ENCODE results near the gene NTHL1. TPM values are rescaled to one million over a fixed set of nuclear protein-coding genes. Genes with fewer than 3 reads are reported as not detected.

NTHL1 gene
- total RNA-seq, 1 experiment from 2014 or later = 52.0 TPM

DNA sequence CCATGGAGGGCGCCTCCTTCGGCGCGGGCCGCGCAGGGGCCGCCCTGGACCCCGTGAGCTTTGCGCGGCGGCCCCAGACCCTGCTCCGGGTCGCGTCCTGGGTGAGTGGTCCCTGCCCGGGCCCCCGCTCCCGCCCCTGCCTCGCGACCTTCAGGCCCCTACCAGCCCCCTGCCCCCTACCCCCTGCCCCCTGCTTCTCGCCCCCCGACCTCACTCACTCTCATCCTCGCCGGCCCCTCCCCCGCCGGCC lies 57.6 kb downstream of the NTHL1 start:
- Mint-ChIP-seq H3K27me3 (ENCODE audit: low read depth) (peaks cover 42% of the 10 kb centered on the region), H3K4me3 (peak overlapping the region; percentile 35 to 66; a peak in 2 of 5 replicates), H3K4me1 (peaks cover 19 to 23% of the 10 kb centered on the region in 2 experiments), H3K9me3 (no peaks in the 10 kb centered on the region; a peak in 1 of 5 replicates), H3K27ac (no peak overlapping the region), H3K36me3 (ENCODE audit: insufficient read depth in 1 of 3, low read depth in 3 of 3) (peaks cover 0 to 20% (median 15%) of the 10 kb centered on the region in 3 experiments; a peak in 6 of 7 replicates)
- no peak overlapping the region for H3K23ac ChIP-seq (ENCODE audit: insufficient read length, low read depth, low read length)
- H2BK120ac ChIP-seq (ENCODE audit: low read depth, low read length, poor library complexity, severe bottlenecking) = no peak overlapping the region
- H2BK15ac ChIP-seq (ENCODE audit: low read depth, low read length) = no peak overlapping the region
- no peak overlapping the region for H3K27ac ChIP-seq (ENCODE audit: insufficient read length, low read depth, low read length)
- no peak overlapping the region for H4K91ac ChIP-seq (ENCODE audit: insufficient read length, low read depth, low read length)
- no peak overlapping the region for H3K9ac ChIP-seq (ENCODE audit: extremely low read depth, insufficient read length, low read length)
- no peak for DNase-seq
- no peak overlapping the region for H3K56ac ChIP-seq (ENCODE audit: insufficient read length, low read depth, low read length)
- H4K8ac ChIP-seq (replicated peaks; ENCODE audit: insufficient read length, low read depth, low read length) = no peak overlapping the region
- H3K9me3 ChIP-seq (ENCODE audit: control insufficient read depth, low read depth, low read length) = no peaks in the 10 kb centered on the region
- H3T11ph ChIP-seq (ENCODE audit: low read length) = no peak overlapping the region
- H2BK5ac ChIP-seq (ENCODE audit: insufficient read length, low read length) = no peak overlapping the region
- H3K4me2 ChIP-seq (ENCODE audit: insufficient read depth, insufficient read length, low read length) = peak overlapping the region; percentile 53
- TF ChIP-seq, protein P1, sequence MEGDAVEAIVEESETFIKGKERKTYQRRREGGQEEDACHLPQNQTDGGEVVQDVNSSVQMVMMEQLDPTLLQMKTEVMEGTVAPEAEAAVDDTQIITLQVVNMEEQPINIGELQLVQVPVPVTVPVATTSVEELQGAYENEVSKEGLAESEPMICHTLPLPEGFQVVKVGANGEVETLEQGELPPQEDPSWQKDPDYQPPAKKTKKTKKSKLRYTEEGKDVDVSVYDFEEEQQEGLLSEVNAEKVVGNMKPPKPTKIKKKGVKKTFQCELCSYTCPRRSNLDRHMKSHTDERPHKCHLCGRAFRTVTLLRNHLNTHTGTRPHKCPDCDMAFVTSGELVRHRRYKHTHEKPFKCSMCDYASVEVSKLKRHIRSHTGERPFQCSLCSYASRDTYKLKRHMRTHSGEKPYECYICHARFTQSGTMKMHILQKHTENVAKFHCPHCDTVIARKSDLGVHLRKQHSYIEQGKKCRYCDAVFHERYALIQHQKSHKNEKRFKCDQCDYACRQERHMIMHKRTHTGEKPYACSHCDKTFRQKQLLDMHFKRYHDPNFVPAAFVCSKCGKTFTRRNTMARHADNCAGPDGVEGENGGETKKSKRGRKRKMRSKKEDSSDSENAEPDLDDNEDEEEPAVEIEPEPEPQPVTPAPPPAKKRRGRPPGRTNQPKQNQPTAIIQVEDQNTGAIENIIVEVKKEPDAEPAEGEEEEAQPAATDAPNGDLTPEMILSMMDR (conservative IDR thresholded peaks at IDR 0.05) = no peak
- no peak overlapping the region for H2AK5ac ChIP-seq (ENCODE audit: insufficient read length, low read length)
- no peak overlapping the region for H3K4ac ChIP-seq (ENCODE audit: low read depth, low read length)
- no peak overlapping the region; the same call in 1 of the 2 replicates for H3K14ac ChIP-seq (ENCODE audit: insufficient read depth, low read length)
- no peaks in the 10 kb centered on the region for H3K79me2 ChIP-seq (ENCODE audit: insufficient read depth, low read length)
- no peak overlapping the region for H2AFZ ChIP-seq (ENCODE audit: low read length)
- H3K23me2 ChIP-seq (ENCODE audit: insufficient read length, low read depth, low read length, poor library complexity, severe bottlenecking) = peaks cover 19% of the 10 kb centered on the region
- H3K79me1 ChIP-seq (ENCODE audit: insufficient read depth, low read depth, low read length, poor library complexity, severe bottlenecking) = no peaks in the 10 kb centered on the region
- H2BK12ac ChIP-seq (ENCODE audit: insufficient read length, low read depth, low read length) = no peak overlapping the region
- peaks cover 2% of the 10 kb centered on the region for H4K20me1 ChIP-seq (ENCODE audit: control insufficient read depth, insufficient read depth, insufficient read length)
- no CpG with 5 or more reads among the region's 25 CpGs for WGBS (ENCODE audit: extremely low coverage, insufficient read length, low lambda C conversion rate)
- H2BK20ac ChIP-seq (ENCODE audit: low read depth, low read length, poor library complexity, severe bottlenecking) = no peak overlapping the region
- H3K18ac ChIP-seq (ENCODE audit: insufficient read length, low read depth, low read length) = no peak overlapping the region
- no peaks in the 10 kb centered on the region; the same call in 1 of the 2 replicates for H3K4me1 ChIP-seq (ENCODE audit: insufficient read depth, low read length)
- H3K27me3 ChIP-seq (ENCODE audit: insufficient read depth, low read length) = peaks cover 15% of the 10 kb centered on the region; the same call in 1 of the 2 replicates
- no peak overlapping the region for H4K5ac ChIP-seq (ENCODE audit: insufficient read length, low read depth, low read length)

Small RNA genes within 50 kb of the gene (microRNA-seq; reads per million reads assigned to microRNA genes)
- not detected for gene MIR1225 (ENCODE audit: borderline microRNAs expressed)

Other genes starting within 250 kb of the NTHL1 start
- gene HAGH, start 221.0 kb downstream of the NTHL1 start, total RNA-seq (2021) = 30.0 and 31.0 TPM in 2 replicates
- 13.2 and 16.2 TPM in 2 replicates for gene FAHD1, start 220.6 kb downstream of the NTHL1 start, total RNA-seq (2021)
- 1.3 and 1.6 TPM in 2 replicates for gene MEIOB, start 175.7 kb downstream of the NTHL1 start, total RNA-seq (2021)
- not detected in 2 replicates for gene HS3ST6, start 129.4 kb downstream of the NTHL1 start, total RNA-seq (2021)
- 24.3 and 25.7 TPM in 2 replicates for gene MSRB1, start 104.6 kb downstream of the NTHL1 start, total RNA-seq (2021)
- gene RPL3L, start 93.1 kb downstream of the NTHL1 start, total RNA-seq (2021) = 0.11 and 0.31 TPM in 2 replicates
- 191 and 192 TPM in 2 replicates for gene NDUFB10, start 88.3 kb downstream of the NTHL1 start, total RNA-seq (2021)
- gene RPS2, start 83.0 kb downstream of the NTHL1 start, total RNA-seq (2021) = 3,874 and 3,923 TPM in 2 replicates
- 0.28 TPM in 1 of 2 replicates, not detected in the other for gene RNF151, start 81.0 kb downstream of the NTHL1 start, total RNA-seq (2021)
- gene TBL3, start 75.8 kb downstream of the NTHL1 start, total RNA-seq (2021) = 53.3 and 54.0 TPM in 2 replicates
- 1.3 and 1.7 TPM in 2 replicates for gene NOXO1, start 66.4 kb downstream of the NTHL1 start, total RNA-seq (2021)
- 49.1 and 50.4 TPM in 2 replicates for gene GFER, start 63.6 kb downstream of the NTHL1 start, total RNA-seq (2021)
- gene SYNGR3, start 57.9 kb downstream of the NTHL1 start, total RNA-seq (2021) = 11.9 and 12.1 TPM in 2 replicates
- gene ZNF598, start 38.0 kb downstream of the NTHL1 start, total RNA-seq (2021) = 64.2 and 70.9 TPM in 2 replicates
- gene NPW, start 28.0 kb downstream of the NTHL1 start, total RNA-seq (2021) = 7.1 and 10.2 TPM in 2 replicates
- gene NHERF2, start 20.9 kb downstream of the NTHL1 start, total RNA-seq (2021) = 15.3 and 18.4 TPM in 2 replicates
- gene TSC2, start 151 bp upstream of the NTHL1 start, total RNA-seq (2021) = 122 and 125 TPM in 2 replicates
- gene PKD1, start 88.1 kb upstream of the NTHL1 start, total RNA-seq (2021) = 73.5 and 88.0 TPM in 2 replicates
- 2.4 and 3.0 TPM in 2 replicates for gene RAB26, start 100.8 kb upstream of the NTHL1 start, total RNA-seq (2021)
- gene TRAF7, start 107.9 kb upstream of the NTHL1 start, total RNA-seq (2021) = 105 and 108 TPM in 2 replicates
- gene CASKIN1, start 148.8 kb upstream of the NTHL1 start, total RNA-seq (2021) = 7.9 and 9.3 TPM in 2 replicates
- 74.5 and 75.9 TPM in 2 replicates for gene MLST8, start 157.6 kb upstream of the NTHL1 start, total RNA-seq (2021)
- 10.8 and 11.9 TPM in 2 replicates for gene BRICD5, start 163.0 kb upstream of the NTHL1 start, total RNA-seq (2021)
- 37.4 and 38.3 TPM in 2 replicates for gene PGP, start 167.0 kb upstream of the NTHL1 start, total RNA-seq (2021)
- gene E4F1, start 175.8 kb upstream of the NTHL1 start, total RNA-seq (2021) = 35.9 and 37.6 TPM in 2 replicates
- 2.5 TPM in 2 replicates for gene DNASE1L2, start 188.6 kb upstream of the NTHL1 start, total RNA-seq (2021)
- 90.0 and 95.4 TPM in 2 replicates for gene ECI1, start 203.8 kb upstream of the NTHL1 start, total RNA-seq (2021)
- gene RNPS1, start 220.3 kb upstream of the NTHL1 start, total RNA-seq (2021) = 384 and 394 TPM in 2 replicates